GM12873 (cell line): ENCODE data around the gene SLC35F2.
A peak's percentile ranks its signal among the peaks of the same experiment; 100 is the strongest.

ENCODE experiments used
- TF ChIP-seq, protein P1 (sequence below): IDR thresholded peaks from 2 replicates; pipeline ENCODE4 v1.5.1; 2012; ENCODE audit warnings: low read depth, mild to moderate bottlenecking, moderate library complexity, low read length, control low read depth; ENCODE audit not compliant: insufficient read depth; ENCODE audit errors: missing control alignments

Gene SLC35F2

GRCh38 chr11:107747622-107748021 is 111.0 kb downstream of the SLC35F2 start:
- TF ChIP-seq, protein P1, sequence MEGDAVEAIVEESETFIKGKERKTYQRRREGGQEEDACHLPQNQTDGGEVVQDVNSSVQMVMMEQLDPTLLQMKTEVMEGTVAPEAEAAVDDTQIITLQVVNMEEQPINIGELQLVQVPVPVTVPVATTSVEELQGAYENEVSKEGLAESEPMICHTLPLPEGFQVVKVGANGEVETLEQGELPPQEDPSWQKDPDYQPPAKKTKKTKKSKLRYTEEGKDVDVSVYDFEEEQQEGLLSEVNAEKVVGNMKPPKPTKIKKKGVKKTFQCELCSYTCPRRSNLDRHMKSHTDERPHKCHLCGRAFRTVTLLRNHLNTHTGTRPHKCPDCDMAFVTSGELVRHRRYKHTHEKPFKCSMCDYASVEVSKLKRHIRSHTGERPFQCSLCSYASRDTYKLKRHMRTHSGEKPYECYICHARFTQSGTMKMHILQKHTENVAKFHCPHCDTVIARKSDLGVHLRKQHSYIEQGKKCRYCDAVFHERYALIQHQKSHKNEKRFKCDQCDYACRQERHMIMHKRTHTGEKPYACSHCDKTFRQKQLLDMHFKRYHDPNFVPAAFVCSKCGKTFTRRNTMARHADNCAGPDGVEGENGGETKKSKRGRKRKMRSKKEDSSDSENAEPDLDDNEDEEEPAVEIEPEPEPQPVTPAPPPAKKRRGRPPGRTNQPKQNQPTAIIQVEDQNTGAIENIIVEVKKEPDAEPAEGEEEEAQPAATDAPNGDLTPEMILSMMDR = no peak

DNA sequence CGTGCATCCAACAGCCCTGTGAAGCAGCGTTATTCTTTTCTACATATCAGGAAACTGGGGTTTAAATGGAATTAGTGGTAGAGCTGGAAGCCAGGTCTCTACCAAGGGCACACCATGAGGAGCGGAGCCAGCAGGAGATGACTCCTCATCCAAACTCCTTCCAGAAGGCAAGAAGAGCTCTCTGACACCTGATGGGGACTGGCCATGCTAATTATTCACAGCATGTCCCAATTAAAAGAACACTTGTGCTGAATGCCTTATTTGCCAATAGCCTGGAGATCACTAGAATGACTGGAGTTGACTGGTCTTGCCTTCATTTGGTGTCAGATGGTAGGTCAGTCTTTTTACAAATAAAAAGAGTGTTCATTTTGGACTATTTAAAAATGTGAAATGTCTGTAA is 113.9 kb downstream of the SLC35F2 start:
- TF ChIP-seq, protein P1 = no peak

DNA sequence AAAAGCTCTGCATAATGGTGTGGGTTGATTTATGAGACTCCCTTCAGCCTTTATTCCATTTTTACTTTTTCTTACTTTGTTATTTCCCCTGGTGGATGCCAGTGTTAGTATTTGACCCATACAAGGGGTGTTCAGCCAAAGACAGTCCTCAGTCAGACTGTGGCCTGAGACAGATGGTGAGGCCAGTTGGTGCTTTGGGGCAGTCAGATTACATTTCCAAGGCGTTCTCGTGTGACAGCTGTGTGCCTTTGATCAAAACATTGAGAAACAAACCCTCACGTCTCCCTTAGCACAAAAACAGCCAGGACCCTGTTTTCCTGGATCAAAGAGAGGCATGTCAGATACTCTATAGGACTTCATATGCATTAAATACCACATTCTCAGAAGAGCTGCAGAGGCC is 115.4 kb downstream of the SLC35F2 start:
- TF ChIP-seq, protein P1 = no peak

DNA sequence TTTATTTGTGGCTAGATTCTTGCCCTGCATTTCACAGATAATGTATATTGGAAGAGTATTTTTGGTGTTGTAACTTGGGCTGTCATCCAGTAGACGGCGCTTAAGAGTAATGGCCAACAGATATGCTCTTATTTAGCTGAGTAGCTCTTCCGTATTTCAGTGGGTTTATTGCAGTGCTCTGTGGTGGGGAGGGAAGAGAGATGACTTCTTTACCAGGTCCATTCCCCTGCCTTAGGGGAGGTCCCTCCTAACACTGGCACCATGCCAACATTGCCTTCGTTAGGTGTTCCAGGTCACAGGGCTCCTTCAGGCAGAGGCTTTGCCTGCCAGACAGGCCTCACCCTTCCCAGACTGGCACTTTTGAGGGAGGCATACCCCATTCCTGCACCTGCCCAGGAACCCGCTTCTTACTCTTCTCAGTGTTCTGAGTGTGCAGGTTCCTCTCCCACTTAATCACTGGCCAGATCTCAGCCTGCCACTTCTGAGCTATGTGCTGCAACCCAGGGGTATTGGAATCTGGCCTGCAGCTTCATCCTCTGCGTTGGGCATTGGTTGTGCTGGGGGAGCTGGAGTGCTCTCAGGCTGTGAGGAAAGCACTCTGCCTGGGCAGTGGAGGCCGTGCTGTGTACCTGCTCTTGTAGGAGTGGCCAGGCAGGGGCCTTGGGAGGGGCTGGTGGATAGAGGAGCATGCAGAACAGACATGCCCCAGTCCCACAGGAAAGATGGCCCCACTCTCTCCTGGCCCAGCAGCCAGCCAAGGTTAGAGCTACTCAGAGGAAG is 117.4 kb downstream of the SLC35F2 start:
- TF ChIP-seq, protein P1 = peak; percentile 96
